ENCODE measurements around the gene PDZD2.
A peak's percentile ranks its signal among the peaks of the same experiment; 100 is the strongest.
"Not testable (repeated sequence)": the region's sequence is repeated elsewhere in the genome, so short reads cannot be mapped to it uniquely, and the experiment has no call there.

PDZD2 gene

GRCh38 chr5:32013658-32014057 lies 374.7 kb downstream of the PDZD2 start:
- no peak for TF ChIP-seq CTCF (IDR thresholded peaks at IDR 0.05; ENCODE audit: low read depth, low read length)
- no peak overlapping the region for H3K4me3 ChIP-seq (ENCODE audit: low read depth, low read length)

GRCh38 chr5:32014096-32014745 lies 375.3 kb downstream of the PDZD2 start:
- TF ChIP-seq CTCF (IDR thresholded peaks at IDR 0.05; ENCODE audit: low read depth, low read length), result no peak
- H3K4me3 ChIP-seq (ENCODE audit: low read depth, low read length), result no peak overlapping the region

GRCh38 chr5:32015262-32015661 lies 376.3 kb downstream of the PDZD2 start:
- H3K4me3 ChIP-seq (ENCODE audit: low read depth, low read length), result not testable (repeated sequence)

DNA sequence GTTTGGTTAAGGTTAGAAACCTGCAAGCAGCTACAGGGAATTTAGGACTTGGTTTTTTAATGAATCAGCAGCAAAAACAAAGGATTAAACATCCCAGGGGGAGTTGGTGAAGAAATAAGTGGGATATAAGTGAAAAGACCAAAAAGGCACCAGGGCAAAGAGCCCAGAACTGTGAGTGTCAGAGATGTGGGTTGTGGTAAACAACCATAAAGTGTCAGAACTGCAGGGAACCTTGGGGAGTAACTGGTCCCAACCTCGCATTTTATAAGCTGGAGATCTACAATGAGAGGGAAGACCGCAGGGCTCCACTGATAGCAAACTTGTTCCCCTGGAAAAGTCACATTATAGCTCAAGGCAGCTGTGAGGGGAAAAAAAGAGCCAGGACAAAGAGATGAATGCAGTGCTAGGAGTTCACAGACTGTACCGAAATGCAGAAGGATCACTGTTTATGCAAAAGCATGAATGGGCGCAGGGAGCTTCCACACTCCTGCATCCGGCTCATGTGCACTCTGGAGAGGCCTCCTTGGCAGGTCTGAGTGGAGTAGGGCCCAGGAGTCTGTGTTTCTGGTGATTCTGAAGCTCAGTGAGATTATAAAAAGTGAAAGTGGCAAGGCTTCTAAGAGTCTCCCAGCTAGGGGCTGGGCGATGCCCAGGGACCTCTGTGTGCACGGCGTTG lies 378.9 kb downstream of the PDZD2 start:
- H3K4me3 ChIP-seq (ENCODE audit: low read depth, low read length), result no peak overlapping the region
- TF ChIP-seq CTCF (IDR thresholded peaks at IDR 0.05; ENCODE audit: low read depth, low read length), result no peak

- H3K4me3 ChIP-seq (ENCODE audit: low read depth, low read length), result no peak overlapping the region
- TF ChIP-seq CTCF (IDR thresholded peaks at IDR 0.05; ENCODE audit: low read depth, low read length), result no peak
Measured at GRCh38 chr5:32018476-32019436, 379.8 kb downstream of the PDZD2 start.

GRCh38 chr5:32020271-32020670 lies 381.3 kb downstream of the PDZD2 start:
- no peak for TF ChIP-seq CTCF (IDR thresholded peaks at IDR 0.05; ENCODE audit: low read depth, low read length)
- peak overlapping the region; percentile 17; the same call in 1 of the 2 replicates for H3K4me3 ChIP-seq (ENCODE audit: low read depth, low read length)

DNA sequence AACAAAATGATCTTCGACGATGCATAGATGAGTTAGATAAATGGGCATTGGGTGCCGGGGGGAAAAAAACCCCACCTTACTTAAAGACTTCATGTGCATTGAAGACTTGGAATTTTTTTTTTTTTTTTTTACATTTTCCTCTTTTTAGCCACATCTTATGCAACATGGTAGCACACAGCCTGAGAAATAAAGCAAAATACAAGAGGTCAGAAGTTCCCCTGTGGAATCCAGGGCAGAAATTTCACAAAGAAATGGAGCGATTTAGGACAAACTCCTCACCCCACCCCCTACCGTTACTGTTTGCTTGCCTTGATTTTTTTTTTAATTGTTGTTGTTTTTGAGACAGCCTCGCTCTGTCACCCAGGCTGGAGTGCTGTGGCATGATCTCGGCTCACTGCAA lies 382.0 kb downstream of the PDZD2 start:
- no peak for TF ChIP-seq CTCF (IDR thresholded peaks at IDR 0.05; ENCODE audit: low read depth, low read length)

More for the DNA sequence above, 382.0 kb downstream of the PDZD2 start:
- H3K4me3 ChIP-seq (ENCODE audit: low read depth, low read length), result no peak overlapping the region

Measured in WI38 (cell line).